Measurements from ENCODE around the gene D2HGDH.
"Not testable (repeated sequence)": the region's sequence is repeated elsewhere in the genome, so short reads cannot be mapped to it uniquely, and the experiment has no call there.

Gene D2HGDH

DNA sequence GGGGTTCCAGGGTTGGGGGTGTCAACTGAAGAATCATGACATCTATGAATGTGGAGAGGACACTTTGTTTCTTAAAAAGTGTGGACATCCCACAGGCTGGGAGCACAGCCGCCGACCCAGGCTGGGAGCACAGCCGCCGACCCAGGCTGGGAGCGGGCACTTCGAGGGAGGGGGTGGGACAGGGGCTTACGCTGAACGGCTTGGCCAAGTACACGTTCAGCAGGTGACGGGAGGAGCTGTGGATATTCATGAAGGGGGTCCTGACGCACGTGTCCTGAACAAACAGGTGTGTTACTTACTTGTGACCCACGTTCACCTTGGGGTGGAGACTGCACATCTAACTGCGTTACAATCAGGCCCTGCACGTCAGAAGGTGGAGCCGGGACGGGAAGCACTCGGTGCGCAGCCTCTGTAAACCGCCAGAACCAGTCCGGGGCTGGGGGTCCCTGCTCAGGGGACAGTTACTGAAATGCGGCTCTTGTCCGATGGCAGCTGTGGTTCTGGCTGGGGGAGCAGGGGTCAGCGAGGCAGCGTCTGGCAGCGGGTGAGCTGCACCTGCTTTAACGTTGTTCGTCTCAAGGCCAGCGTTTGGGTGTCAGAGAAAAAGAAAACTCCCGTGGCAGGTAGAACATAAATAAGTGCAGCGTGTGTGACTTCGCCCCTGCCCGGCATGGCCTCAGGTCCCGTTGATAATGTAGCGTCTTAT lies 65.9 kb downstream of the D2HGDH start:
- not testable (repeated sequence) for H3K27ac ChIP-seq, H3K4me3 ChIP-seq

DNA sequence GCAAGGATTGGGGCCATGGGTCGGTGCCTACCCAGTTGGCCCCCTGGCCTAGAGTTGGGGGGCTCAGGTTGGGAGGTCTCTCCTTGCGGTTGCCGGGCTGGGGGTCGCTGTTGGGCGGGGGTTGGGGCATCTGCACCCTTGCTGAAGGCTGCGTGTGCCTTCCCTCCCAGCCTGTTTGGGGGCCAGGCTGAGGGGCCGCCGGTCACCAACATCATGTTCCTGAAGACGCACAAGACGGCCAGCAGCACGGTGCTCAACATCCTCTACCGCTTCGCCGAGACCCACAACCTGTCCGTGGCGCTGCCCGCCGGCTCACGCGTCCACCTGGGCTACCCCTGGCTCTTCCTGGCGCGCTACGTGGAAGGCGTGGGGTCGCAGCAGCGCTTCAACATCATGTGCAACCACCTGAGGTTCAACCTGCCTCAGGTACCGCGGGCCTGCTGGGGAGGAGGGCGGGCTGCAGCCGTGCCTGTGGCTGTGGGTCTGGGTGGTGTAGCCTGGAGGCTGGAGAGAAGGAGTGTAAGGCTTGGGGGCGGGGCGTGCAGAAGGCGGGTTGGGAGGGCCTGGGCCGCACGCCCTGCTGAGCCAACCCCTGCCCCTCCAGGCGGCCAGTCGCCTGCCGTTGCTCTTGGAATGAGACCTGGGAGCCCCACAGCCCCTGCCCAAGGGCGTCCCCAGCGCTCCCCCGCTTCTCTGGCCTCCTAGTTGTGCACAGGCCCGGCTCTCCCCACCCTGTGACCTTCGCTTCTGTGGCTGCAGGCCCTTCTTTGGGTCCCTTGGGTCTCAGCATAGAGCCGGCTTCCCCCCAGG lies 67.4 kb downstream of the D2HGDH start:
- H3K27ac ChIP-seq = no peak overlapping the region
- H3K4me3 ChIP-seq = no peak overlapping the region

DNA sequence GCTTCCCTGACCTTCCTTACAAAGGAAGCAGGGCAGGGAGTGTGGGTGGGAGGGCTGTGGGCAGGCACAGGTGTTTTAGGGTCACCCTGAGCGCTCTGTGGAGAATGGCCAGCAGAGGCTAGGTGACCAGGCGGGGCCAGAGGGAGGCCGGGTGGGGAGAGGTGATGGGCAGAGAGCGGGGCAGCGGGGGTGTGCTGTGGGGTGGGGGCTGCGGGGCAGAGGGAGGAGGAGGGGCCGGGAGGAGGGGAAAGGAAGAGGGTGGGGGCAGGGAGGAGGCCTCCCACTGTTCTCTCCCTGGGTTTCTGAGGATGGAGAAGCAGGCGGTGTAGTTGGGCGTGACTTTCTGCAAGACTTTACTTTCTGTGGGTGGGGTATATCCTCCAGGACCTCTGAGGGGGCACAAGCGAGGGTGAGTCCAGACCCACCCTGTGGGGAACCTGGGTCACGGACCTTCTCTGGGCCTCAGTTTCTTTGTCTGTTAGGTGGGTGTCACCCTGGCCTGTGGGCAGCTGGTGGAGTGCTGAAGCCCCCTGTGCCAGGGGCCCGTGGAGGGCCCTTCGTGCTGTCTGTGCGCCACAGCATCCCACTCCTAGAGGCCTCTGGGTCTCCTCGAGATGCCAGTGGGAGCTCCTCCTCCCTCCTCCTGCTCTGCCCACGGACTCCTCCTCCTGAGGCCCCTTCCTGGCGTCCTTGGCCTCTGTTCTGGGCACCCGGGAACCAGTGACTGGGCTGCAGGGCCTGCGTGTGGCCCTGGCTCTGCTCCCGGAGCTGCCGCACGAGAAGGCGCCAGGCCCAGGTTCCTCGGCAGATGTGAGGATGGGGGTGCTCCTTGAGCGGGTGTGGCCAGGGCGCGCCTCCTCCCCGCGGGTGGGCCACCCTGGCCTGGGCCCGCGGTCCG lies 68.2 kb downstream of the D2HGDH start:
- H3K27ac ChIP-seq = peak overlapping the region in 2 of 21 experiments; percentile 9 to 73
- peak overlapping the region in 2 of 7 experiments; percentile 52 to 58 for H3K4me3 ChIP-seq

DNA sequence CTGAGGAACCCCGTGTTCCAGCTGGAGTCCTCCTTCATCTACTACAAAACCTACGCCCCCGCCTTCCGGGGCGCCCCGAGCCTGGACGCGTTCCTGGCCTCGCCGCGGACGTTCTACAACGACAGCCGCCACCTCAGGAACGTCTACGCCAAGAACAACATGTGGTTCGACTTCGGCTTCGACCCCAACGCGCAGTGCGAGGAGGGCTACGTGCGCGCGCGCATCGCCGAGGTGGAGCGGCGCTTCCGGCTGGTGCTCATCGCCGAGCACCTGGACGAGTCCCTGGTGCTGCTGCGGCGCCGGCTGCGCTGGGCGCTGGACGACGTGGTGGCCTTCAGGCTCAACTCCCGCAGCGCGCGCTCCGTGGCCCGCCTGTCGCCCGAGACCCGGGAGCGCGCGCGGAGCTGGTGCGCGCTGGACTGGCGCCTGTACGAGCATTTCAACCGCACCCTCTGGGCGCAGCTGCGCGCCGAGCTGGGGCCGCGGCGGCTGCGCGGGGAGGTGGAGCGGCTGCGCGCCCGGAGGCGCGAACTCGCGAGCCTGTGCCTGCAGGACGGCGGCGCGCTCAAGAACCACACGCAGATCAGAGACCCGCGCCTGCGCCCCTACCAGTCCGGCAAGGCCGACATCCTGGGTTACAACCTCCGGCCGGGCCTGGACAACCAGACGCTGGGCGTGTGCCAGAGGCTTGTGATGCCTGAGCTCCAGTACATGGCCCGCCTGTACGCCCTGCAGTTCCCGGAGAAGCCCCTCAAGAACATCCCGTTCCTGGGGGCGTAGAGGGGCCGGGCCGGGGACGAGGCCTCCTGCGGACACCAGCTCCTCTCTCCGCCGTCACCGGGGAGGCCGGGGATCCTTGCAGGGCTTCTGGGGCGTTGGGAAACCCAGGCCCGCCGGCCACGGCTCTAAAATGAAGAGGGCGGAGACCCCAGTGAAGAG lies 69.2 kb downstream of the D2HGDH start:
- peak overlapping the region; percentile 27 to 58 (median 37) for H3K4me3 ChIP-seq
- H3K27ac ChIP-seq = peak overlapping the region in 6 of 21 experiments; percentile 9 to 73 (median 43)

DNA sequence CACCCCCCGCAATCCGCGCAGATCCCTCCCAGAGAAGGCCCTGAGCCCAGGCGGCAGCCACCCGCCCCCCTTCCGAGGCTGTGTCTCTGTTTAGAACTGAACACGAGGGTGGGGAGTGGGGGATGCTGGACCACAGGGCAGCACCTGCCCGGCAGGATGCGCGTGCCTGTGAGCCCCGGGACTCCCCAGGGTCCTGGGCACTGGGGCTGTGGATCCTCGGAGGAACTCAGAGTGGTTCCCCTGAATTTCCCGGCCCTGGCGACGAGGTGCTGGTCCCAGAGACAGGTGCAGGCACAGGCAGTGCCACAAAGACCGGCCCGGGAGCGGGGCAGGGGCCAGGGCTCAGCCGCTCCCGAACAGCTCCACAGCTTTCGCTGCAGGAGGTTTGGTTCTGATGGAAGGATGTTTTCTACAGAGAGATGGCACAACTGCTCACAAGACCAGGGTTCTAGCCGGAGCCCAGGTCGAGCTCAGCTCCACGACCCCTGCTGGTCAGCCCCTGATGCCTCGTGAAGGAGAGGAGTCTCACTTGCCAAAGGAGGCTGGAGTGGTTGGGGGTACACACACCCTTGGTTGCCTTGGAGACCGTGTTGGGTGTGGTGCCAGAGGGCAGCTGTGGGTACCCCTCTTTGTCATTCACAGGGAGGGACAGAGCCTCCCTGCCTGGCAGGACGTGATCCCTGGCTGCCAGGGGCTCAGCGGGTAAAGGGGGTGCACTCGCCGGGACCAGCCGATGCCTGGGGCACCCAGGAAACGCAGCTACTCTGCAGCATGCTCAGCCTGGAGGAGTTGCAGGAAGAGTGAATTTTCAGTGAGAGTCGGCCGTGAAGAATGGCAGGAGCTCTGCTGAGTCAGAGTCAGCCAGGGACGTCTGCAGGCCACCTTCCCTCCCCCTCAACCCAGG lies 70.1 kb downstream of the D2HGDH start:
- H3K4me3 ChIP-seq = peak overlapping the region; percentile 27 to 58 (median 37)
- peak overlapping the region in 4 of 21 experiments; percentile 9 to 73 (median 36) for H3K27ac ChIP-seq

DNA sequence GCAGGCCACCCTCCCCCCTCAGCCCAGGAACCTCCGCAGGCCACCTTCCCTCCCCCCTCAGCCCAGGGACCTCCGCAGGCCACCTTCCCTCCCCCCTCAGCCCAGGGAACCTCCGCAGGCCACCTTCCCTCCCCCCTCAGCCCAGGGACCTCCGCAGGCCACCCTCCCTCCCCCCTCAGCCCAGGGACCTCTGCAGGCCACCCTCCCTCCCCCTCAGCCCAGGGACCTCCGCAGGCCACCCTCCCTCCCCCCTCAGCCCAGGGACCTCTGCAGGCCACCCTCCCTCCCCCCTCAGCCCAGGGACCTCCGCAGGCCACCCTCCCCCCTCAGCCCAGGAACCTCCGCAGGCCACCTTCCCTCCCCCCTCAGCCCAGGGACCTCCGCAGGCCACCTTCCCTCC lies 71.8 kb downstream of the D2HGDH start:
- not testable (repeated sequence) for H3K27ac ChIP-seq, H3K4me3 ChIP-seq

DNA sequence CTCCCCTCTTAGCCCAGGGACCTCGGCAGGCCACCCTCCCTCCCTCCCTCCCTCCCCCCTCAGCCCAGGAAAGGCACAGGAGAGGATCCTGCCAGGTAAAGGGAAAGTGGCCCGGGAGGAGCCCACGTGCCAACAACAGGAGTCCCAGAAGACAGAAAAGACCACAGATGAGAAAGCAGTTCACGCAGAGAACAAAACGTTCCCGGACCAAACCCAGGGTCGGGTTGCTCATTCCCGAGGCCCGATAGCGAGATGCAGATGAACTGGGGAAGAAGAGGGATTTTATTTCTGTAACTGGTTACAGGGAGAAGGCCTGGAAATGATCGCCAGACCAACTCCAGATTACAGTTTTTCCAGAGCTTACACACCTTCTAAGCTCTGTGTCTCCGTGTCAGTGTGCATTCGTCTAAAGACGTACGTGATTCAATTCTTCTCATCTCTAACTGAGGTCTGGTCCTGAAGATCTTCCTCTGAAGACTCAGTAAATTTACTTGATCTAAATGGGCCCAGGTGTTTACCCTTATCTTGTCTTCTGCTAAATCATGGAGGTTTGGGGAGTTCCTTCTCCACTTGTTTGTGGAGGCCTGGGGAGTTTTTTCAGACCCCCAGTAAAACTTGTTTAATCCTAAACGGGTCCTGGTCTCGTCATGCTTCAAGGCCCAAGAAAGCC lies 73.8 kb downstream of the D2HGDH start:
- H3K4me3 ChIP-seq = no peak overlapping the region

DNA sequence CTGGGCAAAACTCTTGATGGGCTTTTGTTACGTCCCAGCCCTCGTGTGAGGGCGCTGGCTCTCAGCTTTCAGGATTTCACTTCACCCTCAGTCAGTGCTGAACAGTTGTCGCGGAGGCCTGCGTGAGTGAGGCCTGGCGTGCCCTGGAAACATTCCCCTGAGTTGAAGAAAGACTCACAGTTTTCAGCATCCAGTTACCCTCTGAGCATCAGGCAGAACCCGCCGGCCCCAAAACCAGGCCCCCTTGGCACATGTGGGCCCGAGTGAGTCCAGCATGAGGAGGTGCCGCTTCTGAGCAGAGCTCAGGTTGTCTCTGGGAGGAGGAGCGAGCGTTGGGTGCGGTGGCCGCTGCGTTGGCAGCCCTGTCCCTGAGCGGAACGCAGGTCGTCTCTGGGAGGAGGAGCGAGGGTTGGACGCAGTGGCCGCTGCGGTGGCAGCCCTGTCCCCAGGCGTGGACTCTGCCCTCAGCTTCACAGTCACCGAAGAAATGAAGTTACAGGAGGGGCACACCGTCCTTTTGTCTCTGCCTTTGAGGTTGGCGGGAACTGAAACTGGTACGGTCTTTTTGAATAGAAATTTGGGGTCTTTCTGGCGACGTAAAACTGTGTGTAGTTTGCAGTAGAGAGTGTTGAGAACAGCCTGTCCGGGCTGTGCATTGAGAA lies 74.4 kb downstream of the D2HGDH start, which contains the start of gene NEU4:
Gene NEU4, plus strand, starts transcription at position 473 of the 662 bp plus-strand sequence. CDS start 5,292 bp downstream, outside the sequence.
- Histone ChIP-seq H3K4me3 (no peak within 1 kb of the TSS), H3K27ac (no peak within 1 kb of the TSS)

More for the DNA sequence above, 73.8 kb downstream of the D2HGDH start:
- H3K27ac ChIP-seq = no peak overlapping the region

DNA sequence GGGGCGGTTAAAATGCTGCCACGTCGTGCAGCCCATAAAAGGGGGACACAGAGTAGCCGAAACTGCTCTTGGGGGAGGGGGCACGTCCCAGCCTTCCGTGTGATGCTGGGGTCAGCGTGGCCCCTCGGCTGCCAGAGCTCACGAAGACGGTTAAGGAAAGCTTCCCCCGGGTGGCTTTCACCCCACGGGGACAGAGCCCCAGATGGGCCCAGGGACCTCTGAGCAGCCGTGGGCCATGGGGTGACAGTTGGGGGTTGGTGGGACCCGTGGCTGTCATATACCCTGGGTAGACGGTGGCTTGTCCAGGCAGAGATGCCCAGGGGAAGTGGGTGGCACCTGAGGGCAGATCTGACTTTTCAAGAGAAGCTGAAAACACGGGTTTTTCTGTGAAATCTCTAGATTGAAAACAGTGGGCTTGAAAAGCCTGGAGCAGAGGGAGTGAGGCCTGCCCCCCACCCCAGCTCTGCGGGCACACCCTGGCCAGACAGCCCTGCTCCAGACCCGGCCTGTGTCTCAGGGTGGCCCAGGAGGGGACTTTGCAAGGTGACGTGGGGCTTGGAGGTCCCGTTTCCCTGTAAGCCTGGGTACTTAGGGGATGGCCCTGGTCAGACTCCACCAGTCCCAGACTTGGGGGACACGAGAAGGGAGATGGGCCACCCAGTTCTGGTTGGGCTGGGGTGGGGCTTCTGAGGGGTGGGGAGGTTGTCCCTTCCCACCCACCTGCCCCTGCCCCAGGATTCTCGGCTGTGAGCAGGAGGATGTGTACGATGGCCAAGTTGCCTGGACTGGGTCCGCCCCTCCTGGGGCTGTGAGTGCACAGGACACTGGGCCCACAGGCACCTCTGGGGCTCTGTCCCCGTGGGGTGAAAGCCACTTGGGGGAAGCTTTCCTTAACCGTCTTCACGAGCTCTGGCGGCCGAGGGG lies 75.2 kb downstream of the D2HGDH start:
- no peak overlapping the region for H3K4me3 ChIP-seq
- H3K27ac ChIP-seq = no peak overlapping the region

DNA sequence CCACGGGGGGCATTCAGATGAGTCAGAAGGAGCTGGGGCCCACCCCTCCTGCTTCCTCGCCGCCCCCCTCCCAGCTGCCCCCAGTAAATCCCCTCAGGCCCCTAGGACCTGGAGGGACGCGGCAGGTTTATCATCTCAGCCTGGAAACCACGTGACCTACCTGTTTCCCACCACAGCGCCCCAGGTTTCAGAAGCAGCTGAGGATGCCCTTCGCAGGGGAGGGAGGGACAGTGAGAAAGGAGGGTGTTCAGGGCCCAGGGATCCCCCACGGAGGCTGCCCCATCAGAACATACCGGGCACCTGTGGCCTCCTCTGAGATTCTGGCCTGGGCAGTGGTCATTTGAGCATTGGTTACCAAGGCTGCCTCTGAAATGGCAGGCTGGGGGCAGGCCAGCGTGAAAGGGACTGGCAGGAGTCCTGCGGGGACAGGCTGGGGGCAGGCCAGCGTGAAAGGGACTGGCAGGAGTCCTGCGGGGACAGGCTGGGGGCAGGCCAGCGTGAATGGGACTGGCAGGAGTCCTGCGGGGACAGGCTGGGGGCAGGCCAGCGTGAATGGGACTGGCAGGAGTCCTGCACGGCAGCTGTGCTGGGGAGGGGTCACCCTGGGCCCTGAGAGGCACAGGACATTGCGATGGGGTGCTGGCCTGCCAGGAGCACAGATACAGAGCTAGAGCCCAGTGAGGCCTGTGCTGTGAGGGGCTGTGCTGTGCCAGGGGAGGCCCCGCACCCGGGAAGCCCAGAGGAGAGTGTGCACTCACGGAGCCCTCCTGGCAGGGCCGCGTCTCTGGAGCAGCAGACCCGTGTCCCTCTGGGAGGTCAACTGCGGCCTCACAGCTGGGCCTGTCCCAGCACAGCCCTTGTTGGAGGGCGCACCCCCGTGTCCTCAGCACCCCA lies 76.1 kb downstream of the D2HGDH start:
- Histone ChIP-seq H3K4me3 (no peak overlapping the region), H3K27ac (no peak overlapping the region)

DNA sequence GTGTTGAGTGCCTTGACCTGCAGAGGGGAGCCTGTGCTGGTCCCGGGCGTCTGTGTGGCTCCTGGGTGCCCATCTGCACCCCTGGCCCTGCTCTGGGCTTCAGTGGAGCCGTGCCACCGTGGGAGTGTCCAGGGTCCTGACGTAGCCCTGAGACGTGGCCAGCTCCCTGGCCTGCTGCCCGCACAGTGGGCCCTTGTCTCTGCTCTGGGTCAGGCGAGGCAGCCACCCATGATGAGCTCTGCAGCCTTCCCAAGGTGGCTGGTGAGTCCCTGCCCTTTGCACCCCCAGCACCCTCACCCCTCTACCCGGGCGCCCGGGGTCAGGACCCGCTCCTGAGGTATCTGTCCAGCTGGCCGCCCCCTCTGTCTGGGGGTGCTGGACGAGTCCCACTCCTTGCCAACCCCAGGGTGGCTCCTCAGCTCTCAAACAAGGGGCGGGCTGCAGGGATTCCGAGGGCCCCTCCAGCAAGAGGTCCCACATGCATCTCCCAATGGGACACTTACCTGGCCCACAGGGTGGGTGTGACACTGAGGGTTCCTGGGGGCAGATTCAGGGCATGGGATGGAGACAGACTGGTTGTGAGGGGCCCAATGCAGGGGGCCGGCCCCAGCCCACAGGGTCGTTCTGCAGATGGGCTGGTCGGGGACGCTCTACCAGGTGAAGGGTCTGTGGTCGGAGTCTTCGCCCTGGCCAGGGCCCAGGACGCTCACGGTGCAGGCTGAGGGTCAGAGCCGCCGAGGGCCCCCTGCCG lies 76.9 kb downstream of the D2HGDH start:
- H3K27ac ChIP-seq = no peak overlapping the region
- no peak overlapping the region for H3K4me3 ChIP-seq

DNA sequence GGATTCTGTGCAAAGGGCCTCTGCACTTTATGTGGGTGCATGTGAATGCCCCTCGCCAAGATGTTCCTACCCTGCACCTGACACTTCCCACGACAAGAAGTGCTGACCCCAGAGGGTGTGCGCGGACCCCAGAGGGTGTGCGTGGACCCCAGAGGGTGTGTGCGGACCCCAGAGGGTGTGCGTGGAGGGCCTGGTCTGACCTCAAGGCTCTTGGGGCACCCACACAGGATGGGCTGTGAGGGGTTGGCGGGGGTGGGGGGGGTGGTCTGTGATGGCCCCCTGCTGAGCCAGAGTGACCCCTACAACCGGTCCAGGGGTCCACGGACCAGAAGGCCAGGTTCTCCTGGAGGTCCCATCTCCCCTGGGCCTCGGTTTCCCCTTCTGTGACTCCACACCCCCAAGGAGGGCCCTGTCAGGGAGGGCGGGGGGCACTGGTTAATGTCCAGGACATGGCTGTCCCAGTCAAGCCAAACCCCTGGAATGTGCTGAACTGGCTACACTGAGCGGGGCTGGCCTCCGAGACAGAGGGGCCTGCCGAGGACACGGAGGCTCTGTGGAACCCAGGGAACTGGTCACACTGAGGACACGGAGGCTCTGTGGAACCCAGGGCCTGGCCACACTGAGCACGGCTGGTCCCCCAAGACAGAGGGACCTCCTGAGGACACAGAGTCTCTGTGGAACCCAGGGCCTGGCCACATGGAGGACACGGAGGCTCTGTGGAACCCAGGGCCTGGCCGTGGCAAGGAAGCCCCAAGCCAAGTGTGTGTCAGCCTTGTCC lies 77.7 kb downstream of the D2HGDH start:
- Histone ChIP-seq H3K27ac (no peak overlapping the region), H3K4me3 (no peak overlapping the region)
